ENCODE results near the gene NABP2. TPM values are rescaled to one million over a fixed set of nuclear protein-coding genes. Genes with fewer than 3 reads are reported as not detected.

The NABP2 gene
- total RNA-seq, 1 experiment from 2014 or later = 98.6 TPM

DNA sequence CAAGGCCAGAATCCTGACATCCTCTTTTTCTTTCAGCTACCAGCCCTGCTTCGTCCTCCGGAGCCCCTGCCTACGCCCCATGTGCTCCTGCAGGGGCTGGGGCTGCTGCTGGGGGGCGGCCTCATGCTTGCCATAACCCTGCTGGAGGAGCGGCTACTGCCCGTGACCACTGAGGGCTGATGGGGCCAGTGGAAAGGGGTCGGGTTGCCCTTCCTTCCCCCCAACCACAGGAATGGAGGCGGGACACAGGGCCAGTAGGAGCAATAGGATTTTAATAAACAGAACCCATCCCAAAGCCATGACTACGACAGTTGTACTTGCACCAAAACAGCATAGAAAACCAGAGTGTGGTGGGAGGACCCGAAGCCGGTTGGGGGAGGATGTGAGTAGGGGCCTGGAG is 13.4 kb downstream of the NABP2 start:
- Histone ChIP-seq H3K27me3 (ENCODE audit: low read length) (no peaks in the 10 kb centered on the region), H3K4me1 (ENCODE audit: insufficient read depth, low read length) (no peaks in the 10 kb centered on the region), H3K36me3 (ENCODE audit: low read depth, low read length) (peaks cover 5% of the 10 kb centered on the region; the same call in 1 of the 2 replicates), H3K4me2 (ENCODE audit: low read length) (no peak overlapping the region), H4K20me1 (ENCODE audit: low read length) (no peaks in the 10 kb centered on the region), H2AFZ (ENCODE audit: low read length) (no peak overlapping the region), H3K9me3 (ENCODE audit: low read length) (no peaks in the 10 kb centered on the region), H3F3A (ENCODE audit: low read length, unreplicated experiment) (no peaks in the 10 kb centered on the region), H3K9ac (ENCODE audit: low read length) (no peak overlapping the region), H3K79me2 (ENCODE audit: low read length) (no peaks in the 10 kb centered on the region), H3K9me2 (replicated peaks; ENCODE audit: low read length) (no peaks in the 10 kb centered on the region), H3K4me3 (ENCODE audit: low read length) (no peak overlapping the region), H3K27ac (ENCODE audit: low read length) (no peak overlapping the region)
- CTCF ChIA-PET = no interaction called here
- TF ChIP-seq EZH2phosphoT487 (IDR thresholded peaks at IDR 0.05; ENCODE audit: borderline replicate concordance, low read length) (no peak), EZH2 (IDR thresholded peaks at IDR 0.05; ENCODE audit: low read length, unreplicated experiment) (no peak)
- TF ChIP-seq, protein P1, sequence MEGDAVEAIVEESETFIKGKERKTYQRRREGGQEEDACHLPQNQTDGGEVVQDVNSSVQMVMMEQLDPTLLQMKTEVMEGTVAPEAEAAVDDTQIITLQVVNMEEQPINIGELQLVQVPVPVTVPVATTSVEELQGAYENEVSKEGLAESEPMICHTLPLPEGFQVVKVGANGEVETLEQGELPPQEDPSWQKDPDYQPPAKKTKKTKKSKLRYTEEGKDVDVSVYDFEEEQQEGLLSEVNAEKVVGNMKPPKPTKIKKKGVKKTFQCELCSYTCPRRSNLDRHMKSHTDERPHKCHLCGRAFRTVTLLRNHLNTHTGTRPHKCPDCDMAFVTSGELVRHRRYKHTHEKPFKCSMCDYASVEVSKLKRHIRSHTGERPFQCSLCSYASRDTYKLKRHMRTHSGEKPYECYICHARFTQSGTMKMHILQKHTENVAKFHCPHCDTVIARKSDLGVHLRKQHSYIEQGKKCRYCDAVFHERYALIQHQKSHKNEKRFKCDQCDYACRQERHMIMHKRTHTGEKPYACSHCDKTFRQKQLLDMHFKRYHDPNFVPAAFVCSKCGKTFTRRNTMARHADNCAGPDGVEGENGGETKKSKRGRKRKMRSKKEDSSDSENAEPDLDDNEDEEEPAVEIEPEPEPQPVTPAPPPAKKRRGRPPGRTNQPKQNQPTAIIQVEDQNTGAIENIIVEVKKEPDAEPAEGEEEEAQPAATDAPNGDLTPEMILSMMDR (conservative IDR thresholded peaks at IDR 0.05; ENCODE audit: low read depth, low read length) = no peak
- BruUV-seq (replicated peaks) = no TSS peak
- POLR2A ChIA-PET (ENCODE audit: unreplicated experiment) = no interaction called here
- ATAC-seq = no peak
- no peak for DNase-seq
- intact Hi-C loops (cut with micrococcal nuclease) = no loop called here

DNA sequence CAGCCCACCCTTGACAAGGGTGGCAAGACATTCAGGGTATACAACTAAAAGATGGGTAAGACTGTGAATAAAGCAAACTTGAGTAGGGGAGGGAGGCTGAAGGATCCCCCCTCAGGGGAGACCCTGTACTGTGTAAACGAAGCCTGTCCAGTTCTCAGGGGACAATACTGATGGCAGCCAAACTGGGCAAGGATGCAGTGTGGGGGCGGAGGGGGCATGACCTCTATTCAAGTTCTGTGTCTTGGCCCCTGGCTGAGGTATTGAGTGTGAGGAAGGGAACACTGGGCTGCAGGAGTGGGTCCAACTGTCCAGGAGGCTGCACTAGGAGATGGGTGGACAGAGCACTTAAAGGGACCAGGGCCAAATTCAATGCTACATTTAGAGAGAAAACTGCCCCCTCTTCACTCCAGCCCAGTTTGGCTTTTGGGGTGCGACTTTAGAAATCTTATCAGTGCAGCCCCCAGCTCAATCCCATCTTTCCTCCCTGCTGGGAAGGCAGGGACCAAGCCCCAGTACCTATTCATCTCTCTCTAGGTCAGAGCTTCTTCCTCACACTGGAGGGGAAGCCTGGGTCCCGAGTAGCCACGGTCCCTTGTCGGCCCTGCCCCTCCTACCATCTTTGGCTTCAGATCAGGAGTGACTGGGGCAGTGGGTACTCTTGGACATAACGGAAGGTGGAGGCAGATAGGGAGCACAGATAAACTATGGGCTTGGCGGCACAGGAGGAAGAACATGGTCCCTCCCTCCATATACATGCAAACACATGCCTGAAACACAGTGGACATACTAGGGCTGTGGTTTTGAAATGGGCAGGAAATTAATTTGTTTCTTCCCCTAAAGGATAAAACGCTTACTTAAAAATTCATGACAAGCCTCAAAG is 17.5 kb downstream of the NABP2 start:
- BruUV-seq (replicated peaks) = TSS peak; percentile 7
- H3F3A ChIP-seq (ENCODE audit: low read length, unreplicated experiment) = no peaks in the 10 kb centered on the region
- intact Hi-C loops (cut with micrococcal nuclease) = no loop called here
- no peaks in the 10 kb centered on the region for H3K27me3 ChIP-seq (ENCODE audit: low read length)
- no peak for TF ChIP-seq EZH2phosphoT487 (IDR thresholded peaks at IDR 0.05; ENCODE audit: borderline replicate concordance, low read length)
- TF ChIP-seq EZH2 (IDR thresholded peaks at IDR 0.05; ENCODE audit: low read length, unreplicated experiment) = no peak
- POLR2A ChIA-PET (ENCODE audit: unreplicated experiment) = no interaction called here
- H3K79me2 ChIP-seq (ENCODE audit: low read length) = no peaks in the 10 kb centered on the region
- no peak overlapping the region for H3K4me3 ChIP-seq (ENCODE audit: low read length)
- H3K4me1 ChIP-seq (ENCODE audit: insufficient read depth, low read length) = no peaks in the 10 kb centered on the region
- CTCF ChIA-PET = no interaction called here
- DNase-seq (no peak), ATAC-seq (no peak)
- no peaks in the 10 kb centered on the region for H3K9me3 ChIP-seq (ENCODE audit: low read length)
- no peak overlapping the region for H3K27ac ChIP-seq (ENCODE audit: low read length)
- no peak overlapping the region for H3K4me2 ChIP-seq (ENCODE audit: low read length)
- peaks cover 21% of the 10 kb centered on the region for H3K36me3 ChIP-seq (ENCODE audit: low read depth, low read length)
- H2AFZ ChIP-seq (ENCODE audit: low read length) = no peak overlapping the region
- H3K9ac ChIP-seq (ENCODE audit: low read length) = no peak overlapping the region
- H3K9me2 ChIP-seq (replicated peaks; ENCODE audit: low read length) = no peaks in the 10 kb centered on the region
- H4K20me1 ChIP-seq (ENCODE audit: low read length) = no peaks in the 10 kb centered on the region

DNA sequence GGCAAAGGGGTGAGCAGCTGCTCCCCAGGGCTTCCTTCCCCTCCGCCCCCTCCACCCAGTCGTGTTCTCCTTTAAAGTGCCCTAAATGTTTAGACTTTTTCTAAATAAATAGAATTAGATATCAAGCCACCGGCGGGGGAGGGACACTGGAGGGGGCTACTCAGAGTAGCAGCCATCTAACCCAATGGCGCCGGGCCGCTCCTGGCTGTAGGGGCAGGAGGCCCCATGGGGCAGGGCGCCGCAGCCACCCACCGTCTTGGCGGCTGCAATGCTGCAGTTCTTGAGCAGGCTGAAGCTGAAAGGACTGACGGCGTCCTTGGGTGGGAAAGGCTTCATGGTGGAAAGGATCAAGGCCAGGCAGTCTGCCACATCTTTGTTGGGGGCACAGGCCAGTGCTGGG is 18.8 kb downstream of the NABP2 start:
- DNase-seq = no peak
- H2AFZ ChIP-seq (ENCODE audit: low read length) = no peak overlapping the region
- ATAC-seq = no peak
- intact Hi-C loops (cut with micrococcal nuclease) = no loop called here
- H3K9ac ChIP-seq (ENCODE audit: low read length) = no peak overlapping the region
- no peaks in the 10 kb centered on the region for H3K9me3 ChIP-seq (ENCODE audit: low read length)
- no peak overlapping the region for H3K4me3 ChIP-seq (ENCODE audit: low read length)
- H3K27me3 ChIP-seq (ENCODE audit: low read length) = no peaks in the 10 kb centered on the region
- BruUV-seq (replicated peaks) = no TSS peak
- no peaks in the 10 kb centered on the region for H3K9me2 ChIP-seq (replicated peaks; ENCODE audit: low read length)
- no peaks in the 10 kb centered on the region for H4K20me1 ChIP-seq (ENCODE audit: low read length)
- H3K4me1 ChIP-seq (ENCODE audit: insufficient read depth, low read length) = no peaks in the 10 kb centered on the region
- peaks cover 32% of the 10 kb centered on the region for H3K36me3 ChIP-seq (ENCODE audit: low read depth, low read length)
- H3F3A ChIP-seq (ENCODE audit: low read length, unreplicated experiment) = no peaks in the 10 kb centered on the region
- POLR2A ChIA-PET (ENCODE audit: unreplicated experiment) = no interaction called here
- H3K79me2 ChIP-seq (ENCODE audit: low read length) = no peaks in the 10 kb centered on the region
- no peak overlapping the region for H3K4me2 ChIP-seq (ENCODE audit: low read length)
- TF ChIP-seq, protein P1 (conservative IDR thresholded peaks at IDR 0.05; ENCODE audit: low read depth, low read length) = no peak
- TF ChIP-seq EZH2phosphoT487 (IDR thresholded peaks at IDR 0.05; ENCODE audit: borderline replicate concordance, low read length) (no peak), EZH2 (IDR thresholded peaks at IDR 0.05; ENCODE audit: low read length, unreplicated experiment) (no peak)
- H3K27ac ChIP-seq (ENCODE audit: low read length) = no peak overlapping the region
- CTCF ChIA-PET = no interaction called here

Data from PC-3 (cell line).